Bone marrow (tissue), 2 donors: Measurements from ENCODE around the gene SH3GLB1.
A peak's percentile ranks its signal among the peaks of the same experiment; 100 is the strongest.

Source experiments
- DNase-seq, 2 donors: peaks; one replicate each; lab custom pipeline; 2025; lab: John Stamatoyannopoulos, UW

Gene SH3GLB1

GRCh38 chr1:86774305-86775295 is 70.2 kb downstream of the SH3GLB1 start:
- DNase-seq, result peak; percentile 39 to 99

GRCh38 chr1:86775395-86775794 is 71.0 kb downstream of the SH3GLB1 start:
- no peak for DNase-seq

- DNase-seq, result no peak
Observed at GRCh38 chr1:86776108-86776507, 71.7 kb downstream of the SH3GLB1 start.

- no peak for DNase-seq
Observed at GRCh38 chr1:86778569-86779239, 74.3 kb downstream of the SH3GLB1 start.

GRCh38 chr1:86779308-86780191 is 75.2 kb downstream of the SH3GLB1 start:
- no peak for DNase-seq

- DNase-seq, result no peak
Observed at GRCh38 chr1:86782482-86782881, 78.1 kb downstream of the SH3GLB1 start.

- no peak for DNase-seq
Observed at GRCh38 chr1:86787621-86788020, 83.2 kb downstream of the SH3GLB1 start.

- no peak for DNase-seq
Observed at GRCh38 chr1:86788300-86789206, 84.2 kb downstream of the SH3GLB1 start.

GRCh38 chr1:86795316-86795715 is 90.9 kb downstream of the SH3GLB1 start:
- DNase-seq, result no peak
